Sigmoid colon (tissue), 3 donors: ENCODE results near the gene CHID1.

Experiments used
- POLR2A ChIP-seq, 2 donors: fragments of 450-650 bp; IDR thresholded peaks; one replicate each; pipeline ENCODE4 v1.6.1; 2016; ENCODE audit warnings: antibody characterized with exemption in 2 of 2, mild to moderate bottlenecking in 2 of 2, moderate library complexity in 2 of 2
- TF ChIP-seq, protein P1 (sequence below), 4 experiments: fragments of 450-650 bp in 3 of 4; fragments of 200-600 bp in 1 of 4; IDR thresholded peaks; one replicate each; pipeline ENCODE4 v1.5.1; 2016 to 2019; ENCODE audit warnings: antibody characterized with exemption in 4 of 4, mild to moderate bottlenecking in 3 of 4, moderate library complexity in 2 of 4

DNA sequence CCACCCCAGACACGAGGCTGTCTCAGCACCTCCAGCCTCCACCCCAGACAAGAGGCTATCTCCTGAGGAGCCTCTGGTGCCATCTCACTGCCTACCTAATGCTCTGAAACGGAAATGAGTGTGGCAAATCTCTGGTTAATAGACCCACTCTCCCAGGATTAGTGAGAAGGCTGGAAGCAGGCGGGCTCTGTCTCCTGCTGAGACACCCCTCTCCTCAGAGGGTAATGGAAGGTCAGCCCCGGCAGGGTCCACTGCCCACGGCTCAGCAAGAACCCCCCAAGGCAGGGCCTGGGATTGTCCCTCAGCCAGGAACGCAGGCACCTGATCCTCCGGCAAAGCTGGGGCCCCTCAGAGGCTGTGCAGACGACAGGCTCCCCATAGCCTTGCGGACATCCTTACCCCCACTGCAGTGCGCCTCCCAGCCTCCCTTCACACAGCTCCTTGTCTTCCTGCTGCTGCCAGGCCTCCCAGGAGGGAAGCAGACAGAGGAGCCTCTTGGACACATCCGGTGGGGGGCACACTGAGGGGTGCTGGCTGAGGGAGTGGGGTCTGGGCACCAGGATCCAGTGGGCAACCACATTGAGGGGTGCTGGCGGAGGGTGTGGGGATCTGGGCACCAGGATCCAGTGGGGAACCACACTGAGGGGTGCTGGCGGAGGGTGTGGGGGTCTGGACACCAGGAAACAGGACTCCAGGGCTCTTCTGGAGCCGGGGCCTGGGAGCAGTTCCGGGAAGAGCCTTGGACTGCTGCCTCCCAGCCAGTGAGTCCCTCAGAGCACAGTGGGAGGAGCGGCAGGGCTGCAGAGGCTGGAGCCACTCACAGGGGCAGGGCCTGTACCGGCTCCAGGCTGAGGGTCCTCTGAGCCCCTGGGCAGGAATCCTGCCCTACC is 13.1 kb downstream of the CHID1 start:
- TF ChIP-seq, protein P1, sequence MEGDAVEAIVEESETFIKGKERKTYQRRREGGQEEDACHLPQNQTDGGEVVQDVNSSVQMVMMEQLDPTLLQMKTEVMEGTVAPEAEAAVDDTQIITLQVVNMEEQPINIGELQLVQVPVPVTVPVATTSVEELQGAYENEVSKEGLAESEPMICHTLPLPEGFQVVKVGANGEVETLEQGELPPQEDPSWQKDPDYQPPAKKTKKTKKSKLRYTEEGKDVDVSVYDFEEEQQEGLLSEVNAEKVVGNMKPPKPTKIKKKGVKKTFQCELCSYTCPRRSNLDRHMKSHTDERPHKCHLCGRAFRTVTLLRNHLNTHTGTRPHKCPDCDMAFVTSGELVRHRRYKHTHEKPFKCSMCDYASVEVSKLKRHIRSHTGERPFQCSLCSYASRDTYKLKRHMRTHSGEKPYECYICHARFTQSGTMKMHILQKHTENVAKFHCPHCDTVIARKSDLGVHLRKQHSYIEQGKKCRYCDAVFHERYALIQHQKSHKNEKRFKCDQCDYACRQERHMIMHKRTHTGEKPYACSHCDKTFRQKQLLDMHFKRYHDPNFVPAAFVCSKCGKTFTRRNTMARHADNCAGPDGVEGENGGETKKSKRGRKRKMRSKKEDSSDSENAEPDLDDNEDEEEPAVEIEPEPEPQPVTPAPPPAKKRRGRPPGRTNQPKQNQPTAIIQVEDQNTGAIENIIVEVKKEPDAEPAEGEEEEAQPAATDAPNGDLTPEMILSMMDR (IDR thresholded peaks at IDR 0.05): no peak
- no peak for TF ChIP-seq POLR2A (IDR thresholded peaks at IDR 0.05)
